ENCODE measurements around the gene RETN. TPM values are rescaled to one million over a fixed set of nuclear protein-coding genes. Genes with fewer than 3 reads are reported as not detected.
A peak's percentile ranks its signal among the peaks of the same experiment; 100 is the strongest.

RETN gene
- total RNA-seq, 2 experiments from 2014 or later: not detected

DNA sequence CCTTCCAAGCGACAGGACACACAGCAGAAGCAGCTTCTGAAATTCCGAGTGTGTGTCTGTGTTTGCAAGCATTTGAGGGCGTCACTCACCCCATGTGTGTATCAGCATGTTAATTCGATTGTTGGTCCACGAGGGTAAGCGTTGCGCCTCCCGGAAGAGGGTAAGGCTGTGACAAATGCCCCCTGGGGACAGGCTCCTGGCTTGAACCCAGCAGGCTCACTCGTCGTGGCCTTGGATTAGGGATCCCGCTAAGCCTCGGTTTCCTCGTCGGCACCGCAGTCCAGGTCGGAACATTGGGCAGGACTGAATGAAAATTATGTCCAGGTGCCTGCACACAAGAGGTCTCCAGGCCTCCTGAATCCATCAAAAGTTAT is 32.5 kb upstream of the RETN start:
- ChIA-PET POLR2A (no interaction called here), CTCF (interaction anchor here (2.1 kb wide), 1 partner anchor 44 kb away, joined by 6 read pairs; the partner anchor contains the start of gene TRAPPC5)
- H3K4me1 ChIP-seq (ENCODE audit: insufficient read depth, low read length): peaks cover 48% of the 10 kb centered on the region
- H3K27ac ChIP-seq (ENCODE audit: low read depth in 1 of 2, low read length in 2 of 2): peak overlapping the region in 1 of 2 donors; percentile 31
- Mint-ChIP-seq H3K27me3 (no peaks in the 10 kb centered on the region), H3K36me3 (ENCODE audit: low read depth) (peaks cover 32% of the 10 kb centered on the region), H3K9me3 (no peaks in the 10 kb centered on the region), H3K4me1 (ENCODE audit: low read depth) (peaks cover 36% of the 10 kb centered on the region), H3K27ac (peak overlapping the region; percentile 90), H3K4me3 (peak overlapping the region; percentile 90)
- no peaks in the 10 kb centered on the region for H3K27me3 ChIP-seq (ENCODE audit: control insufficient read depth in 1 of 2, insufficient read depth in 2 of 2, low read length in 2 of 2)
- H3K36me3 ChIP-seq (ENCODE audit: insufficient read depth, low read length): peaks cover 31% of the 10 kb centered on the region
- no peak for ATAC-seq (ENCODE audit: poor library complexity)
- TF ChIP-seq, protein P1, sequence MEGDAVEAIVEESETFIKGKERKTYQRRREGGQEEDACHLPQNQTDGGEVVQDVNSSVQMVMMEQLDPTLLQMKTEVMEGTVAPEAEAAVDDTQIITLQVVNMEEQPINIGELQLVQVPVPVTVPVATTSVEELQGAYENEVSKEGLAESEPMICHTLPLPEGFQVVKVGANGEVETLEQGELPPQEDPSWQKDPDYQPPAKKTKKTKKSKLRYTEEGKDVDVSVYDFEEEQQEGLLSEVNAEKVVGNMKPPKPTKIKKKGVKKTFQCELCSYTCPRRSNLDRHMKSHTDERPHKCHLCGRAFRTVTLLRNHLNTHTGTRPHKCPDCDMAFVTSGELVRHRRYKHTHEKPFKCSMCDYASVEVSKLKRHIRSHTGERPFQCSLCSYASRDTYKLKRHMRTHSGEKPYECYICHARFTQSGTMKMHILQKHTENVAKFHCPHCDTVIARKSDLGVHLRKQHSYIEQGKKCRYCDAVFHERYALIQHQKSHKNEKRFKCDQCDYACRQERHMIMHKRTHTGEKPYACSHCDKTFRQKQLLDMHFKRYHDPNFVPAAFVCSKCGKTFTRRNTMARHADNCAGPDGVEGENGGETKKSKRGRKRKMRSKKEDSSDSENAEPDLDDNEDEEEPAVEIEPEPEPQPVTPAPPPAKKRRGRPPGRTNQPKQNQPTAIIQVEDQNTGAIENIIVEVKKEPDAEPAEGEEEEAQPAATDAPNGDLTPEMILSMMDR (IDR thresholded peaks at IDR 0.05): no peak
- intact Hi-C loops (cut with DNase I, micrococcal nuclease): loop anchor here in 1 of 2 experiments (5.0 kb wide), 1 partner anchor 291 kb away; the partner anchor contains the start of gene CTXN1
- no peak for DNase-seq
- no peaks in the 10 kb centered on the region for H3K9me3 ChIP-seq (ENCODE audit: control insufficient read depth in 1 of 2, insufficient read depth in 1 of 2, low read length in 2 of 2)
- peak overlapping the region; percentile 86 for H3K4me3 ChIP-seq (ENCODE audit: low read length)

DNA sequence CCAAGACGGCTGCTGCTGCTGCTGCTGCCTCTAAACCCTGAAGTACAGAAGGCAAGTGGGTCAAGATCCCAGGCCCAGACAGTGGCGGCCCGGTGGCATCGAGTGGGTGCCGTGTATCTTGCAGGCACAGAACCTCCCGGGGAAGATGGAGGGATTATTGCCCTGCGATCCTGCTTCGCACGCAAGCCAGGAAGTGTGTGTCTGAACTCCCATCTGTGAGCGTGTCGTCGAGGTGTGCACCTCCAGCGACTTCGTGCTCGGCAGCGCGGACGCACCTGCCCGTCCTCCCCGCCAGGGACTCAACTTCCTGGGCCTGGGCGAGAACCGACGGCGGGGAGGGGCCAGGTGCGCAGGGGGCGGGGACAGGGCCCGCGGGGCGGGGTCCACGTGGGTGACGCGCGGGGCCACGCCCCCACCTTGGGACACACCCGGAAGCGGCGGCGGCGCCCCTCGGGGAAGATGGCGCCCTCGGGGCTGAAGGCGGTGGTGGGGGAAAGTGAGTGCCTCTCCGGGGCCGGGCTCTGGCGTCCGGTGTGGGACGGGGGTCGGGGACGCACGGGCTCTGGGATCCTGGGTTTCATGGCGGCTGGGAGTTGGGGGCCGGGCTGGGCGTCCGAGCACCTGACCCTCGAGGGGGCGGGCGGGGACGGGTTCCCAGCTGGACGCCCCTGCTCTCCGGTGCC is 32.0 kb upstream of the RETN start, which contains the start of gene STXBP2:
STXBP2 (plus strand) TSS at position 420 of the 683 bp plus-strand sequence; CDS start at position 460, 40 bp downstream.
- intact Hi-C loops (cut with DNase I, micrococcal nuclease): loop anchor here in 1 of 2 experiments (5.0 kb wide), 1 partner anchor 290 kb away; the partner anchor contains the start of gene CTXN1
- peak within 1 kb of the TSS; percentile 90 for H3K27ac Mint-ChIP-seq
- peaks cover 36% of the 10 kb centered on the region for H3K4me1 Mint-ChIP-seq (ENCODE audit: low read depth)
- ATAC-seq (ENCODE audit: poor library complexity) (peak; percentile 97), DNase-seq (peak; percentile 90 to 97 (median 95))
- Histone ChIP-seq H3K36me3 (ENCODE audit: insufficient read depth, low read length) (peaks cover 26% of the 10 kb centered on the region), H3K9me3 (ENCODE audit: control insufficient read depth in 1 of 2, insufficient read depth in 1 of 2, low read length in 2 of 2) (no peaks in the 10 kb centered on the region), H3K4me3 (ENCODE audit: low read length) (peak within 1 kb of the TSS; percentile 86), H3K27ac (ENCODE audit: low read depth in 1 of 2, low read length in 2 of 2) (peak within 1 kb of the TSS; percentile 76 to 91), H3K4me1 (ENCODE audit: insufficient read depth, low read length) (peaks cover 43% of the 10 kb centered on the region), H3K27me3 (ENCODE audit: control insufficient read depth in 1 of 2, insufficient read depth in 2 of 2, low read length in 2 of 2) (no peaks in the 10 kb centered on the region)
- H3K27me3 Mint-ChIP-seq: no peaks in the 10 kb centered on the region
- TF ChIP-seq, protein P1 (IDR thresholded peaks at IDR 0.05): no peak
- no peaks in the 10 kb centered on the region for H3K9me3 Mint-ChIP-seq
- CTCF ChIA-PET: interaction anchor here (1.5 kb wide), 3 partner anchors 15 to 68 kb away, joined by 7 read pairs; partner anchors contain the start of gene TRAPPC5
- H3K36me3 Mint-ChIP-seq (ENCODE audit: low read depth): peaks cover 27% of the 10 kb centered on the region
- H3K4me3 Mint-ChIP-seq: peak within 1 kb of the TSS; percentile 90
- POLR2A ChIA-PET: interaction anchor here (1.1 to 1.7 kb wide), 2 partner anchors 13 to 15 kb away, joined by 4 to 5 read pairs; no protein-coding TSS in a partner anchor

DNA sequence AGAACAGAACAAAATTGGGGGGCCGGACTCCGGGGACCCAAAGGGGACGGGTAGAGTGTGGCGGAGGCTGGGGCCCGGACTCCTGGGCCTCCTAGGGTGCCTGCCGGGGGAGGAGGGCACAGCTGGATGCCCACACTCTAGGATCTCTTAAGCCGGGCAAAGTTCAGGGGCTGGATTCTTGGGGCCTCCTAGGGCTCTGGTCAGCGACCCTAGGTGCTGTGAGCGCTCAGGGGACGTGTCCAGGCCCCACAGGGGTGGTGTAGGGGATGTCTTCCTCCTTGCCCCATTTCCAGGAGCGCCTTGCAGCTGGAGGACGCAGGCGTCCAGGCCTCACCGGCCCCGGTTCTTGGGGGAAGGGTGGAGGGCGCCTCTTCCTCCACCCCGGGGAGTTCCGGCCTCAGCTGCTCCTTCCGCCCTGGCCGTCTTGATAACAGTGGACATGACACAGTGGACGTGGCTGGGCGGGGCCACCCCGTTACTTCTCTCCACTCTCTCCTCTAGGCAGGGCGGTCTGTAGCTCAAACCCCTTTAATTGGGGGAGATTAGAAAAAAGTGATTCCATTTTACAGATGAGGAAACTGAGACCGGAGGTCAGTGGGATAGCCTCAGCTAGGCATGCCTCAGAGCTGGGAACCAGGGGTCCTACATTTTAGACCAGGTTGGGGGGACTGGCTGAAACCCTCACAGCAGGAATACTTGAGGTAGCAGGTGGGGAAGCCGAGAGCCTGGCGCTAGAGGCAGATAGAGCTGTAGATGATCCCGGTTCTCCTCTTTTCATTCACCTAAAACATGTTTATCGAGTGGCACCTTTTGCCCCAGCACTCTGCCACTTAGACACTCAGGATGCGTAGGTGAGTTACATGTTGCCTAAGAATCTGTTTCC is 31.2 kb upstream of the RETN start:
- POLR2A ChIA-PET: interaction anchor here (1.1 to 2.4 kb wide), 4 partner anchors 8 to 15 kb away, joined by 3 to 18 read pairs (median 4); partner anchors contain the start of genes PET100 and XAB2
- Mint-ChIP-seq H3K27ac (peak overlapping the region; percentile 90), H3K4me1 (ENCODE audit: low read depth) (peaks cover 36% of the 10 kb centered on the region), H3K36me3 (ENCODE audit: low read depth) (peaks cover 23% of the 10 kb centered on the region), H3K4me3 (peak overlapping the region; percentile 84), H3K27me3 (no peaks in the 10 kb centered on the region), H3K9me3 (no peaks in the 10 kb centered on the region)
- TF ChIP-seq, protein P1 (IDR thresholded peaks at IDR 0.05): no peak
- Histone ChIP-seq H3K4me3 (ENCODE audit: low read length) (peak overlapping the region; percentile 86), H3K4me1 (ENCODE audit: insufficient read depth, low read length) (peaks cover 41% of the 10 kb centered on the region), H3K9me3 (ENCODE audit: control insufficient read depth in 1 of 2, insufficient read depth in 1 of 2, low read length in 2 of 2) (no peaks in the 10 kb centered on the region), H3K36me3 (ENCODE audit: insufficient read depth, low read length) (peaks cover 26% of the 10 kb centered on the region), H3K27me3 (ENCODE audit: control insufficient read depth in 1 of 2, insufficient read depth in 2 of 2, low read length in 2 of 2) (no peaks in the 10 kb centered on the region), H3K27ac (ENCODE audit: low read depth in 1 of 2, low read length in 2 of 2) (peak overlapping the region; percentile 76 to 91)
- intact Hi-C loops (cut with DNase I, micrococcal nuclease): loop anchor here in 1 of 2 experiments (5.0 kb wide), 1 partner anchor 290 kb away; the partner anchor contains the start of gene CTXN1
- ATAC-seq (ENCODE audit: poor library complexity) (peak; percentile 18), DNase-seq (peak in 3 of 14 experiments; percentile 15 to 67 (median 60))
- CTCF ChIA-PET: interaction anchor here (0.8 to 1.5 kb wide), 4 partner anchors 14 to 162 kb away, joined by 3 to 7 read pairs (median 7); partner anchors contain the start of gene TRAPPC5
